OCI-LY3 (cell line): ENCODE data around the gene P2RX6.

ENCODE experiments used
- H2AFZ ChIP-seq: fragments of 200-600, 300-600 bp; shearing (Covaris generic); 2 replicates; pipeline ENCODE4 v1.6.0; 2014; ENCODE audit warnings: antibody characterized with exemption, low read depth, low read length
- H3K27ac ChIP-seq: fragments of 200-600, 300-600 bp; sonication (generic); 2 replicates; pipeline ENCODE4 v1.5.1; 2014; ENCODE audit warnings: mild to moderate bottlenecking, low read length, moderate library complexity, mixed read lengths
- H3K27me3 ChIP-seq: fragments of 200-600, 300-600 bp; sonication (generic); 2 replicates; pipeline ENCODE4 v1.6.1; 2014; ENCODE audit warnings: low read depth, low read length, mixed read lengths
- H3K36me3 ChIP-seq: fragments of 200-600, 300-600 bp; sonication (generic); replicated peaks from 2 replicates; pipeline ENCODE3; 2014; ENCODE audit warnings: low read depth, low read length, mixed read lengths
- H3K4me1 ChIP-seq: fragments of 300-600, 200-600 bp; sonication (generic); 2 replicates; pipeline ENCODE4 v1.6.1; 2014; ENCODE audit warnings: low read length, mixed read lengths
- H3K4me2 ChIP-seq: fragments of 200-600, 300-600 bp; sonication (generic); 2 replicates; pipeline ENCODE4 v1.6.1; 2014; ENCODE audit warnings: low read length, mixed read lengths
- H3K4me3 ChIP-seq: fragments of 300-600, 200-600 bp; sonication (generic); 2 replicates; pipeline ENCODE4 v1.5.1; 2014; ENCODE audit warnings: antibody characterized with exemption, mild to moderate bottlenecking, low read length, moderate library complexity
- H3K79me2 ChIP-seq: fragments of 300-600, 200-600 bp; shearing (Covaris generic); 2 replicates; pipeline ENCODE4 v1.6.1; 2014; ENCODE audit warnings: mild to moderate bottlenecking, low read length, mixed read lengths
- H3K9ac ChIP-seq: fragments of 300-600, 200-600 bp; shearing (Covaris generic); 2 replicates; pipeline ENCODE4 v1.6.0; 2014; ENCODE audit warnings: mild to moderate bottlenecking, low read length, moderate library complexity
- H3K9me3 ChIP-seq: fragments of 200-600, 300-600 bp; shearing (Covaris generic); 2 replicates; pipeline ENCODE4 v1.6.1; 2014; ENCODE audit warnings: low read length, mixed read lengths; ENCODE audit not compliant: insufficient read depth
- H4K20me1 ChIP-seq: fragments of 200-600, 300-600 bp; sonication (generic); 2 replicates; pipeline ENCODE4 v1.6.1; 2016; ENCODE audit warnings: low read length, mixed read lengths; ENCODE audit not compliant: insufficient read depth
- CTCF ChIP-seq: fragments of 200-600, 300-600 bp; sonication (generic); IDR thresholded peaks from 2 replicates; pipeline ENCODE4 v1.5.1; 2014; ENCODE audit warnings: antibody characterized with exemption, low read length, low read depth
- EZH2phosphoT487 ChIP-seq: fragments of 200-600 bp; shearing (Covaris generic); IDR thresholded peaks from 2 replicates; pipeline ENCODE4 v1.6.1; 2018; ENCODE audit warnings: antibody characterized with exemption, mixed run types, low read depth

Gene P2RX6

GRCh38 chr22:21051831-21052400, 37.0 kb downstream of the P2RX6 start:
- Histone ChIP-seq H3K4me2 (no peak overlapping the region), H2AFZ (no peak overlapping the region), H3K9ac (no peak overlapping the region), H3K79me2 (no peaks in the 10 kb centered on the region), H3K4me3 (no peak overlapping the region), H3K27me3 (peaks cover 21% of the 10 kb centered on the region), H3K27ac (no peak overlapping the region), H3K36me3 (no peaks in the 10 kb centered on the region), H4K20me1 (no peaks in the 10 kb centered on the region), H3K9me3 (no peaks in the 10 kb centered on the region), H3K4me1 (peaks cover 6% of the 10 kb centered on the region; the same call in 1 of the 2 replicates)
- TF ChIP-seq EZH2phosphoT487 (no peak), CTCF (no peak)

- Histone ChIP-seq H3K27me3 (peaks cover 24% of the 10 kb centered on the region), H3K4me3 (no peak overlapping the region), H3K36me3 (no peaks in the 10 kb centered on the region), H3K27ac (no peak overlapping the region), H3K9me3 (no peaks in the 10 kb centered on the region), H3K9ac (no peak overlapping the region), H3K4me2 (no peak overlapping the region), H3K4me1 (peaks cover 6% of the 10 kb centered on the region; the same call in 1 of the 2 replicates), H4K20me1 (no peaks in the 10 kb centered on the region), H3K79me2 (no peaks in the 10 kb centered on the region), H2AFZ (no peak overlapping the region)
- TF ChIP-seq CTCF (no peak), EZH2phosphoT487 (no peak)
These were observed 37.9 kb downstream of the P2RX6 start for GRCh38 chr22:21052715-21053459.

- Histone ChIP-seq H2AFZ (no peak overlapping the region), H3K4me2 (no peak overlapping the region)
These were observed 39.2 kb downstream of the P2RX6 start for GRCh38 chr22:21054046-21054713.

More at GRCh38 chr22:21054046-21054713, 39.2 kb downstream of the P2RX6 start:
- no peaks in the 10 kb centered on the region for H3K36me3 ChIP-seq
- H3K27me3 ChIP-seq, result peaks cover 24% of the 10 kb centered on the region
- H4K20me1 ChIP-seq, result no peaks in the 10 kb centered on the region
- no peak overlapping the region for H3K9ac ChIP-seq
- H3K79me2 ChIP-seq, result no peaks in the 10 kb centered on the region
- TF ChIP-seq EZH2phosphoT487 (no peak), CTCF (no peak)
- no peak overlapping the region for H3K27ac ChIP-seq
- no peak overlapping the region for H3K4me3 ChIP-seq
- H3K9me3 ChIP-seq, result no peaks in the 10 kb centered on the region
- peaks cover 6% of the 10 kb centered on the region; the same call in 1 of the 2 replicates for H3K4me1 ChIP-seq
